Neural cell (in vitro differentiated cells): ENCODE data around the gene WFDC12. TPM values are rescaled to one million over a fixed set of nuclear protein-coding genes. Genes with fewer than 3 reads are reported as not detected.
"Not testable (repeated sequence)": the region's sequence is repeated elsewhere in the genome, so short reads cannot be mapped to it uniquely, and the experiment has no call there.

Source experiments
- H2AFZ ChIP-seq: fragments of 200-600, 300-800 bp; sonication (generic), shearing (Covaris generic); 2 replicates; pipeline ENCODE4 v1.6.0; 2014; ENCODE audit warnings: low read depth, mild to moderate bottlenecking, antibody characterized with exemption, low read length, moderate library complexity
- H3F3A ChIP-seq: fragments of 200-600 bp; shearing (Covaris generic); 2 replicates; pipeline ENCODE4 v1.6.1; 2016; ENCODE audit warnings: mild to moderate bottlenecking, moderate library complexity, mixed read lengths, antibody characterized with exemption, low read length; ENCODE audit not compliant: insufficient read depth, poor library complexity, severe bottlenecking
- H3K27ac ChIP-seq: fragments of 200-600, 300-800 bp; sonication (generic), shearing (Covaris generic); 2 replicates; pipeline ENCODE4 v1.5.1; 2014; ENCODE audit warnings: mild to moderate bottlenecking, low read length, moderate library complexity
- H3K27me3 ChIP-seq: fragments of 300-800, 200-600 bp; sonication (generic), shearing (Covaris generic); 2 replicates; pipeline ENCODE4 v1.6.0; 2014; ENCODE audit warnings: mild to moderate bottlenecking, low read depth, low read length, moderate library complexity; ENCODE audit not compliant: insufficient read depth
- H3K36me3 ChIP-seq: fragments of 300-800, 200-600 bp; sonication (generic), shearing (Covaris generic); 2 replicates; pipeline ENCODE4 v1.5.1; 2014; ENCODE audit warnings: mild to moderate bottlenecking, antibody characterized with exemption, low read length, moderate library complexity; ENCODE audit not compliant: insufficient read depth
- H3K4me2 ChIP-seq: fragments of 300-800, 200-600 bp; sonication (generic), shearing (Covaris generic); 2 replicates; pipeline ENCODE4 v1.6.0; 2014; ENCODE audit warnings: mild to moderate bottlenecking, low read length
- H3K4me3 ChIP-seq: fragments of 300-800, 200-600 bp; sonication (generic), shearing (Covaris generic); 2 replicates; pipeline ENCODE4 v1.5.1; 2014; ENCODE audit warnings: mild to moderate bottlenecking, low read length, moderate library complexity
- H3K79me2 ChIP-seq: fragments of 200-600 bp; shearing (Covaris generic); replicated peaks from 2 replicates; pipeline ENCODE4 v1.6.0; 2014; ENCODE audit warnings: mild to moderate bottlenecking, low read length, moderate library complexity; ENCODE audit not compliant: insufficient read depth
- H3K9ac ChIP-seq: fragments of 300-800, 200-600 bp; sonication (generic), shearing (Covaris generic); 2 replicates; pipeline ENCODE4 v1.6.1; 2016; ENCODE audit warnings: mild to moderate bottlenecking, low read length, mixed read lengths
- H3K9me2 ChIP-seq: fragments of 200-600 bp; shearing (Covaris generic); 2 replicates; pipeline ENCODE4 v1.6.1; 2016; ENCODE audit warnings: mild to moderate bottlenecking, low read length, mixed read lengths; ENCODE audit not compliant: insufficient read depth
- H3K9me3 ChIP-seq: fragments of 200-600, 300-800 bp; sonication (generic), shearing (Covaris generic); 2 replicates; pipeline ENCODE4 v1.6.1; 2016; ENCODE audit warnings: mild to moderate bottlenecking, mixed run types, low read length, moderate library complexity, mixed read lengths
- H4K20me1 ChIP-seq: fragments of 200-600 bp; shearing (Covaris generic); 2 replicates; pipeline ENCODE4 v1.6.1; 2016; ENCODE audit warnings: mild to moderate bottlenecking, mixed run types; ENCODE audit not compliant: insufficient read depth
- CTCF ChIP-seq: fragments of 450-650 bp; IDR thresholded peaks from 2 replicates; pipeline ENCODE4 v1.5.1; 2014; ENCODE audit warnings: antibody characterized with exemption, mild to moderate bottlenecking, moderate library complexity; ENCODE audit not compliant: poor library complexity, severe bottlenecking
- EP300 ChIP-seq: fragments of 450-650 bp; conservative IDR thresholded peaks from 2 replicates; pipeline ENCODE4 v1.6.1; 2014; ENCODE audit warnings: antibody characterized with exemption, mild to moderate bottlenecking, moderate library complexity; ENCODE audit not compliant: poor library complexity, severe bottlenecking
- EZH2 ChIP-seq: fragments of 200-600, 300-800 bp; shearing (Covaris generic), sonication (generic); IDR thresholded peaks from 2 replicates; pipeline ENCODE4 v1.6.1; 2014; ENCODE audit warnings: antibody characterized with exemption, low read length, borderline replicate concordance, mild to moderate bottlenecking; ENCODE audit not compliant: insufficient read depth, poor library complexity, severe bottlenecking
- MXI1 ChIP-seq: fragments of 450-650 bp; conservative IDR thresholded peaks from 2 replicates; pipeline ENCODE4 v1.6.1; 2014; ENCODE audit warnings: antibody characterized with exemption, mild to moderate bottlenecking; ENCODE audit not compliant: poor library complexity, severe bottlenecking
- POLR2AphosphoS5 ChIP-seq: IDR thresholded peaks from 2 replicates; pipeline ENCODE4 v1.6.1; 2012
- RAD21 ChIP-seq: fragments of 450-650 bp; conservative IDR thresholded peaks from 2 replicates; pipeline ENCODE4 v1.6.1; 2014; ENCODE audit warnings: antibody characterized with exemption, mild to moderate bottlenecking, moderate library complexity
- REST ChIP-seq: IDR thresholded peaks from 2 replicates; pipeline ENCODE4 v1.6.1; 2012; ENCODE audit warnings: borderline replicate concordance
- SMC3 ChIP-seq: fragments of 450-650 bp; conservative IDR thresholded peaks from 2 replicates; pipeline ENCODE4 v1.6.1; 2014; ENCODE audit warnings: antibody characterized with exemption, mild to moderate bottlenecking, moderate library complexity; ENCODE audit not compliant: poor library complexity
- TAF1 ChIP-seq: IDR thresholded peaks from 2 replicates; pipeline ENCODE4 v1.6.1; 2012; ENCODE audit warnings: low read depth
- polyA plus RNA-seq: library from polyadenylated mRNA; depleted of rRNA; stranded (reverse); fragments of >200 nt; gene quantifications from 2 replicates; pipeline ENCODE4 v1.2.3, GENCODE V29; 2014

The WFDC12 gene
- polyA plus RNA-seq, 1 donor from 2014 or later, result not detected

- Histone ChIP-seq H3K9me2 (no peaks in the 10 kb centered on the region), H4K20me1 (no peaks in the 10 kb centered on the region), H2AFZ (no peak overlapping the region), H3K4me3 (no peak overlapping the region), H3K9me3 (no peaks in the 10 kb centered on the region), H3K27ac (no peak overlapping the region), H3K9ac (no peak overlapping the region), H3K36me3 (no peaks in the 10 kb centered on the region), H3K4me2 (no peak overlapping the region), H3F3A (no peaks in the 10 kb centered on the region), H3K79me2 (no peaks in the 10 kb centered on the region), H3K27me3 (no peaks in the 10 kb centered on the region)
- TF ChIP-seq TAF1, result no peak
- TF ChIP-seq MXI1, result no peak
- TF ChIP-seq EP300, result no peak
- TF ChIP-seq SMC3, result no peak
- TF ChIP-seq RAD21, result no peak
- TF ChIP-seq REST, result no peak
- TF ChIP-seq POLR2AphosphoS5, result no peak
- TF ChIP-seq CTCF, result no peak
- no peak for TF ChIP-seq EZH2
These were observed 32.4 kb upstream of the WFDC12 start for GRCh38 chr20:45156713-45157112.

DNA sequence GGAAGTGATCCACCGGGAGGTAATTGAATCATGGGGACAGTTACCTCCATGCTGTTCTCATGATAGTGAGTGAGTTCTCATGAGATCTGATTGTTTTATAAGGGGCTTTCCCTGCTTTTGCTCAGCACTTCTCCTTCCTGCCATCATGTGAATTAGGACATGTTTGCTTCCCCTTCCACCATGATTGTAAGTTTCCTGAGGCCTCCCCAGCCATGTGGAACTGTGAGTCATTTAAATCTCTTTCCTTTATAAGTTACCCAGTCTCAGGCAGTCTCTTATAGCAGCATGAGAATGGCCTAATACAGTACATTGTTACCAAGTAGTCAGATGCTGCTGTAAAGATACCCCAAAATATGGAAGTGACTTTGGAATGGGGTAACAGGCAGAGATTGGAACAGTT is 30.5 kb upstream of the WFDC12 start:
- H3K4me2 ChIP-seq, H3K36me3 ChIP-seq, H3K9me3 ChIP-seq, H4K20me1 ChIP-seq, H3K9ac ChIP-seq, H3K79me2 ChIP-seq, H3K9me2 ChIP-seq, H3K27ac ChIP-seq, H2AFZ ChIP-seq, H3F3A ChIP-seq, H3K4me3 ChIP-seq, H3K27me3 ChIP-seq: not testable (repeated sequence)

DNA sequence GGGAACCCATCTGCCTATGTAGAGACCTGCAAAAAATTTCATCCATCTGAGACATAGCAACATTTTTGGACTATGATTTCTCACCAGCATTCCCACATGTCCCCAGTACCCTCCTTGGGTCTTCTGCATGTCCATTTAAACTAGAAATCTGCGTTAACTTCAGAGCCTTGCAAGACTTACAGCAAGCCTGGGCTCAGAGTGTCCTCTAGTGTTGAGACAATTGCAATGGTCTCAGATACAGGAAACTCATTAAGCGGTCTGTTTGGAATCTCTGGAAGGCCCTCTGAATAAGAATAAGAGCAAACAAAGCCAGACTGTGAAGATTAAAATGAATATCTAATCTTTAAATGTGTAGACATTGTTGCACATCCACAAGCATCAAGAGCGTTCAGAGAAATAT is 29.9 kb upstream of the WFDC12 start:
- Histone ChIP-seq H3K9me3 (no peaks in the 10 kb centered on the region), H3K9ac (no peak overlapping the region), H2AFZ (no peak overlapping the region), H3K36me3 (no peaks in the 10 kb centered on the region), H3K27me3 (no peaks in the 10 kb centered on the region), H3K4me3 (no peak overlapping the region), H3F3A (no peaks in the 10 kb centered on the region), H3K27ac (no peak overlapping the region), H3K79me2 (no peaks in the 10 kb centered on the region), H3K9me2 (no peaks in the 10 kb centered on the region), H3K4me2 (no peak overlapping the region), H4K20me1 (no peaks in the 10 kb centered on the region)
- no peak for TF ChIP-seq REST
- no peak for TF ChIP-seq MXI1
- TF ChIP-seq TAF1, result no peak
- TF ChIP-seq EP300, result no peak
- TF ChIP-seq RAD21, result no peak
- TF ChIP-seq SMC3, result no peak
- TF ChIP-seq EZH2, result no peak
- TF ChIP-seq CTCF, result no peak
- TF ChIP-seq POLR2AphosphoS5, result no peak
